HEK293 (cell line): Measurements from ENCODE around the gene DUT.
A peak's percentile ranks its signal among the peaks of the same experiment; 100 is the strongest.

ENCODE experiments used
- CTCF ChIA-PET: fragments of 350-600 bp; formaldehyde crosslinking; extraction: SDS; loops from one replicate; lab custom pipeline; 2021; ENCODE audit warnings: antibody characterized with exemption; lab: Yijun Ruan, JAX
- POLR2A ChIA-PET: fragments of 300-600 bp; formaldehyde crosslinking; extraction: SDS; loops from one replicate; lab custom pipeline; 2020; ENCODE audit warnings: antibody characterized with exemption, inconsistent platforms; lab: Yijun Ruan, JAX
- H3K27ac ChIP-seq: fragments of 200-500 bp; sonication (Bioruptor generic); 2 replicates; pipeline ENCODE4 v1.5.1; 2014; ENCODE audit warnings: low read depth, low read length, control low read depth, inconsistent platforms; ENCODE audit errors: extremely low read depth
- H3K36me3 ChIP-seq, 2 experiments: fragments of 200-500 bp in 1 of 2; sonication (Bioruptor generic) in 1 of 2; 1 replicate in 1 of 2; 2 replicates in 1 of 2; pipeline ENCODE4 v1.5.1; 2014 to 2017; ENCODE audit warnings: inconsistent platforms in 2 of 2, low read length in 2 of 2; ENCODE audit not compliant: control insufficient read depth in 2 of 2, insufficient read depth in 1 of 2
- H3K4me1 ChIP-seq: fragments of 200-500 bp; sonication (Bioruptor generic); 2 replicates; pipeline ENCODE4 v1.5.1; 2014; ENCODE audit warnings: mild to moderate bottlenecking, low read length, inconsistent platforms; ENCODE audit not compliant: control insufficient read depth, insufficient read depth
- H3K4me3 ChIP-seq: 2 replicates; pipeline ENCODE4 v1.5.1; 2011; ENCODE audit warnings: low read depth, mild to moderate bottlenecking, control low read depth, low read length, moderate library complexity
- H3K9me3 ChIP-seq: fragments of 200-500 bp; sonication (Bioruptor generic); 2 replicates; pipeline ENCODE4 v1.5.1; 2014; ENCODE audit warnings: low read depth, low read length, inconsistent platforms; ENCODE audit not compliant: control insufficient read depth, insufficient read depth
- EGR2 ChIP-seq: fragments of 450-650 bp; formaldehyde crosslinking; IDR thresholded peaks from 2 replicates; pipeline ENCODE4 v1.5.1; 2016; ENCODE audit warnings: low read depth, missing biosample characterization, missing genetic modification characterization
- GLIS2 ChIP-seq: fragments of 450-650 bp; formaldehyde crosslinking; IDR thresholded peaks from 2 replicates; pipeline ENCODE4 v1.5.1; 2016; ENCODE audit warnings: missing biosample characterization, missing genetic modification characterization
- KLF1 ChIP-seq: fragments of 450-650 bp; formaldehyde crosslinking; IDR thresholded peaks from 2 replicates; pipeline ENCODE4 v1.5.1; 2016; ENCODE audit warnings: missing biosample characterization, missing genetic modification characterization
- KLF8 ChIP-seq: fragments of 450-650 bp; formaldehyde crosslinking; IDR thresholded peaks from 2 replicates; pipeline ENCODE4 v1.5.1; 2016; ENCODE audit warnings: missing biosample characterization, missing genetic modification characterization
- OVOL3 ChIP-seq: fragments of 450-650 bp; formaldehyde crosslinking; IDR thresholded peaks from 2 replicates; pipeline ENCODE4 v1.5.1; 2016; ENCODE audit warnings: missing biosample characterization, missing genetic modification characterization
- SETDB1 ChIP-seq: IDR thresholded peaks from one replicate; pipeline ENCODE4 v1.6.1; 2017; ENCODE audit warnings: mild to moderate bottlenecking, low read length, moderate library complexity, mixed read lengths; ENCODE audit not compliant: insufficient read length
- SP2 ChIP-seq: fragments of 450-650 bp; formaldehyde crosslinking; IDR thresholded peaks from 2 replicates; pipeline ENCODE4 v1.5.1; 2016; ENCODE audit warnings: missing biosample characterization, missing genetic modification characterization
- YY1 ChIP-seq: fragments of 450-650 bp; formaldehyde crosslinking; IDR thresholded peaks from 2 replicates; pipeline ENCODE4 v1.5.1; 2018; ENCODE audit warnings: missing biosample characterization, missing genetic modification characterization
- ZBTB1 ChIP-seq: fragments of 450-650 bp; formaldehyde crosslinking; IDR thresholded peaks from 2 replicates; pipeline ENCODE4 v1.5.1; 2016; ENCODE audit warnings: missing biosample characterization, missing genetic modification characterization
- ZFP37 ChIP-seq: fragments of 450-650 bp; formaldehyde crosslinking; IDR thresholded peaks from 2 replicates; pipeline ENCODE4 v1.5.1; 2016; ENCODE audit warnings: missing biosample characterization, missing genetic modification characterization
- ZFP41 ChIP-seq: fragments of 450-650 bp; formaldehyde crosslinking; IDR thresholded peaks from 2 replicates; pipeline ENCODE4 v1.5.1; 2016; ENCODE audit warnings: missing biosample characterization, missing genetic modification characterization, borderline replicate concordance
- ZNF112 ChIP-seq: fragments of 450-650 bp; formaldehyde crosslinking; IDR thresholded peaks from 2 replicates; pipeline ENCODE4 v1.5.0; 2017; ENCODE audit warnings: missing biosample characterization, missing genetic modification characterization
- ZNF132 ChIP-seq: fragments of 450-650 bp; formaldehyde crosslinking; IDR thresholded peaks from 2 replicates; pipeline ENCODE4 v1.5.1; 2017; ENCODE audit warnings: missing biosample characterization, missing genetic modification characterization, borderline replicate concordance
- ZNF221 ChIP-seq: fragments of 450-650 bp; formaldehyde crosslinking; IDR thresholded peaks from 2 replicates; pipeline ENCODE4 v1.5.1; 2017; ENCODE audit warnings: missing biosample characterization, missing genetic modification characterization, borderline replicate concordance
- ZNF24 ChIP-seq: fragments of 450-650 bp; formaldehyde crosslinking; IDR thresholded peaks from 2 replicates; pipeline ENCODE4 v1.5.1; 2016; ENCODE audit warnings: missing biosample characterization, missing genetic modification characterization
- ZNF354C ChIP-seq: fragments of 450-650 bp; formaldehyde crosslinking; IDR thresholded peaks from 2 replicates; pipeline ENCODE4 v1.5.1; 2016; ENCODE audit warnings: missing biosample characterization, missing genetic modification characterization, low read depth, borderline replicate concordance
- ZNF37A ChIP-seq: fragments of 450-650 bp; IDR thresholded peaks from 2 replicates; pipeline ENCODE4 v1.5.1; 2018; ENCODE audit warnings: missing biosample characterization, missing genetic modification characterization
- ZNF48 ChIP-seq: fragments of 450-650 bp; formaldehyde crosslinking; IDR thresholded peaks from 2 replicates; pipeline ENCODE4 v1.5.1; 2016; ENCODE audit warnings: missing biosample characterization, missing genetic modification characterization
- ZNF561 ChIP-seq: fragments of 450-650 bp; IDR thresholded peaks from 2 replicates; pipeline ENCODE4 v1.5.1; 2018; ENCODE audit warnings: missing biosample characterization, missing genetic modification characterization, borderline replicate concordance
- ZNF571 ChIP-seq: fragments of 450-650 bp; formaldehyde crosslinking; IDR thresholded peaks from 2 replicates; pipeline ENCODE4 v1.5.0; 2017; ENCODE audit warnings: missing biosample characterization, missing genetic modification characterization
- ZNF76 ChIP-seq: fragments of 450-650 bp; formaldehyde crosslinking; IDR thresholded peaks from 2 replicates; pipeline ENCODE4; 2016; ENCODE audit warnings: low read depth, missing biosample characterization, missing genetic modification characterization, borderline replicate concordance
- ZNF785 ChIP-seq: fragments of 450-650 bp; formaldehyde crosslinking; IDR thresholded peaks from 2 replicates; pipeline ENCODE4 v1.5.1; 2016; ENCODE audit warnings: missing biosample characterization, missing genetic modification characterization
- ZNF792 ChIP-seq: fragments of 450-650 bp; formaldehyde crosslinking; IDR thresholded peaks from 2 replicates; pipeline ENCODE4 v1.5.1; 2016; ENCODE audit warnings: missing biosample characterization, missing genetic modification characterization
- ZNF830 ChIP-seq: fragments of 450-650 bp; IDR thresholded peaks from 2 replicates; pipeline ENCODE4 v1.5.0; 2018; ENCODE audit warnings: missing biosample characterization, missing genetic modification characterization, low read depth, mild to moderate bottlenecking, moderate library complexity
- ZNF837 ChIP-seq: fragments of 450-650 bp; formaldehyde crosslinking; IDR thresholded peaks from 2 replicates; pipeline ENCODE4 v1.5.1; 2016; ENCODE audit warnings: missing biosample characterization, missing genetic modification characterization
- ZSCAN30 ChIP-seq: fragments of 450-650 bp; IDR thresholded peaks from 2 replicates; pipeline ENCODE4 v1.5.1; 2018; ENCODE audit warnings: missing biosample characterization, mild to moderate bottlenecking, missing genetic modification characterization, moderate library complexity
- TF ChIP-seq, protein P1 (sequence below): fragments of 450-650 bp; formaldehyde crosslinking; IDR thresholded peaks from 2 replicates; pipeline ENCODE4 v1.5.1; 2017; ENCODE audit warnings: missing biosample characterization, missing genetic modification characterization
- TF ChIP-seq, protein P2 (sequence below): fragments of 450-650 bp; formaldehyde crosslinking; IDR thresholded peaks from 2 replicates; pipeline ENCODE4 v1.5.1; 2016; ENCODE audit warnings: missing biosample characterization, missing genetic modification characterization
- TF ChIP-seq, protein P3 (sequence below): fragments of 450-650 bp; formaldehyde crosslinking; IDR thresholded peaks from 2 replicates; pipeline ENCODE4 v1.5.1; 2016; ENCODE audit warnings: missing biosample characterization, missing genetic modification characterization

DUT gene

DNA sequence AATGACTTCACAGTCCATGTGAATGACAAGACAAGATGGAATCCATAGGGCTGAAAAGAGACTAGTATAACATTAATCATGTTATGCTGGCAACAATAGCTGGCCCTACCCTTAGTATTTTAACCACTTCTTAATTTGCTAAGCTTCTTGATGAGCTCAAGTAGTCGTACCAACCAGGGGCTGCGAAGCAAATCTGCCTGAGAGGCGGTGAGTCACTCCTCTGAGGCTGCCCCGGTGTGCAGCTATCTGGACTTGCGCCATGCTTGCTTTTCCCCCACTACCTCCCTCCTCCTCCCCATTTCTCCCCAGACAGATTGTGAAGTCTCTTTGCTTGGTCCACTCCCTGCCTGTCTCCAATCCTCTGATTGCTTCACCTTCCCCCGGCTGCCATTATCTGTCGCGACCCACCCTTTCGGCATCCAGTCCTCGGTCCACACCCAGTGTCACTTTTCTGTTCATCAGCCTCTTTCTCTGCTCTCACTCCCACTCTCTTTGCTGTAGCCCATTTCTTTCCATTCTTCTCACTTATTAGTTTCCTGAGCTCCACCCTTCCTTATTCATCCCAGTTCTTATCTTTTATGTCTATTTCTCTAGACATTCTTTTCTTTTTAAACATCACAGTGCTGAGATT, 42.7 kb downstream of the DUT start (continued):
- TF ChIP-seq, protein P1, sequence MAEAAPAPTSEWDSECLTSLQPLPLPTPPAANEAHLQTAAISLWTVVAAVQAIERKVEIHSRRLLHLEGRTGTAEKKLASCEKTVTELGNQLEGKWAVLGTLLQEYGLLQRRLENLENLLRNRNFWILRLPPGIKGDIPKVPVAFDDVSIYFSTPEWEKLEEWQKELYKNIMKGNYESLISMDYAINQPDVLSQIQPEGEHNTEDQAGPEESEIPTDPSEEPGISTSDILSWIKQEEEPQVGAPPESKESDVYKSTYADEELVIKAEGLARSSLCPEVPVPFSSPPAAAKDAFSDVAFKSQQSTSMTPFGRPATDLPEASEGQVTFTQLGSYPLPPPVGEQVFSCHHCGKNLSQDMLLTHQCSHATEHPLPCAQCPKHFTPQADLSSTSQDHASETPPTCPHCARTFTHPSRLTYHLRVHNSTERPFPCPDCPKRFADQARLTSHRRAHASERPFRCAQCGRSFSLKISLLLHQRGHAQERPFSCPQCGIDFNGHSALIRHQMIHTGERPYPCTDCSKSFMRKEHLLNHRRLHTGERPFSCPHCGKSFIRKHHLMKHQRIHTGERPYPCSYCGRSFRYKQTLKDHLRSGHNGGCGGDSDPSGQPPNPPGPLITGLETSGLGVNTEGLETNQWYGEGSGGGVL = peak; percentile 97
- TF ChIP-seq SETDB1 = no peak
- no peak for TF ChIP-seq ZNF37A (tag by site-specific recombination)
- TF ChIP-seq, protein P2, sequence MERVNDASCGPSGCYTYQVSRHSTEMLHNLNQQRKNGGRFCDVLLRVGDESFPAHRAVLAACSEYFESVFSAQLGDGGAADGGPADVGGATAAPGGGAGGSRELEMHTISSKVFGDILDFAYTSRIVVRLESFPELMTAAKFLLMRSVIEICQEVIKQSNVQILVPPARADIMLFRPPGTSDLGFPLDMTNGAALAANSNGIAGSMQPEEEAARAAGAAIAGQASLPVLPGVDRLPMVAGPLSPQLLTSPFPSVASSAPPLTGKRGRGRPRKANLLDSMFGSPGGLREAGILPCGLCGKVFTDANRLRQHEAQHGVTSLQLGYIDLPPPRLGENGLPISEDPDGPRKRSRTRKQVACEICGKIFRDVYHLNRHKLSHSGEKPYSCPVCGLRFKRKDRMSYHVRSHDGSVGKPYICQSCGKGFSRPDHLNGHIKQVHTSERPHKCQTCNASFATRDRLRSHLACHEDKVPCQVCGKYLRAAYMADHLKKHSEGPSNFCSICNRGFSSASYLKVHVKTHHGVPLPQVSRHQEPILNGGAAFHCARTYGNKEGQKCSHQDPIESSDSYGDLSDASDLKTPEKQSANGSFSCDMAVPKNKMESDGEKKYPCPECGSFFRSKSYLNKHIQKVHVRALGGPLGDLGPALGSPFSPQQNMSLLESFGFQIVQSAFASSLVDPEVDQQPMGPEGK (tag by site-specific recombination) = peak; percentile 27; the same call in 1 of the 2 replicates

GRCh38 chr15:48374472-48374871, 43.2 kb downstream of the DUT start:
- no peak for TF ChIP-seq ZNF792 (tag by site-specific recombination)
- TF ChIP-seq ZNF785 (tag by site-specific recombination) = no peak
- no peak for TF ChIP-seq EGR2 (tag by site-specific recombination)
- no peak for TF ChIP-seq ZNF37A (tag by site-specific recombination)
- no peak for TF ChIP-seq ZNF354C (tag by site-specific recombination)
- TF ChIP-seq ZNF24 (tag by site-specific recombination) = no peak
- TF ChIP-seq ZFP41 (tag by site-specific recombination) = no peak
- TF ChIP-seq ZNF837 (tag by site-specific recombination) = no peak
- TF ChIP-seq ZNF221 (tag by site-specific recombination) = no peak
- TF ChIP-seq KLF8 (tag by site-specific recombination) = no peak
- no peak for TF ChIP-seq ZNF830 (tag by site-specific recombination)
- no peak for TF ChIP-seq ZNF132 (tag by site-specific recombination)
- TF ChIP-seq ZSCAN30 (tag by site-specific recombination) = no peak
- TF ChIP-seq GLIS2 = no peak
- no peak for TF ChIP-seq ZBTB1 (tag by site-specific recombination)
- TF ChIP-seq ZNF112 (tag by site-specific recombination) = no peak
- TF ChIP-seq, all 188 proteins: peak for 0
- Histone ChIP-seq H3K27ac (no peak overlapping the region), H3K4me1 (no peaks in the 10 kb centered on the region), H3K4me3 (no peak overlapping the region), H3K36me3 (no peaks in the 10 kb centered on the region), H3K9me3 (no peaks in the 10 kb centered on the region)
- POLR2A ChIA-PET = no interaction called here
- CTCF ChIA-PET = no interaction called here

GRCh38 chr15:48375767-48376166, 44.5 kb downstream of the DUT start:
- POLR2A ChIA-PET = no interaction called here
- CTCF ChIA-PET = interaction anchor here (0.5 kb wide), 1 partner anchor 1940 kb away, joined by 3 read pairs; no protein-coding TSS in a partner anchor
- no peak overlapping the region for H3K4me3 ChIP-seq
- no peaks in the 10 kb centered on the region for H3K36me3 ChIP-seq
- H3K27ac ChIP-seq = no peak overlapping the region
- H3K9me3 ChIP-seq = no peaks in the 10 kb centered on the region
- no peaks in the 10 kb centered on the region for H3K4me1 ChIP-seq
- no peak for TF ChIP-seq ZNF76
- TF ChIP-seq, protein P3, sequence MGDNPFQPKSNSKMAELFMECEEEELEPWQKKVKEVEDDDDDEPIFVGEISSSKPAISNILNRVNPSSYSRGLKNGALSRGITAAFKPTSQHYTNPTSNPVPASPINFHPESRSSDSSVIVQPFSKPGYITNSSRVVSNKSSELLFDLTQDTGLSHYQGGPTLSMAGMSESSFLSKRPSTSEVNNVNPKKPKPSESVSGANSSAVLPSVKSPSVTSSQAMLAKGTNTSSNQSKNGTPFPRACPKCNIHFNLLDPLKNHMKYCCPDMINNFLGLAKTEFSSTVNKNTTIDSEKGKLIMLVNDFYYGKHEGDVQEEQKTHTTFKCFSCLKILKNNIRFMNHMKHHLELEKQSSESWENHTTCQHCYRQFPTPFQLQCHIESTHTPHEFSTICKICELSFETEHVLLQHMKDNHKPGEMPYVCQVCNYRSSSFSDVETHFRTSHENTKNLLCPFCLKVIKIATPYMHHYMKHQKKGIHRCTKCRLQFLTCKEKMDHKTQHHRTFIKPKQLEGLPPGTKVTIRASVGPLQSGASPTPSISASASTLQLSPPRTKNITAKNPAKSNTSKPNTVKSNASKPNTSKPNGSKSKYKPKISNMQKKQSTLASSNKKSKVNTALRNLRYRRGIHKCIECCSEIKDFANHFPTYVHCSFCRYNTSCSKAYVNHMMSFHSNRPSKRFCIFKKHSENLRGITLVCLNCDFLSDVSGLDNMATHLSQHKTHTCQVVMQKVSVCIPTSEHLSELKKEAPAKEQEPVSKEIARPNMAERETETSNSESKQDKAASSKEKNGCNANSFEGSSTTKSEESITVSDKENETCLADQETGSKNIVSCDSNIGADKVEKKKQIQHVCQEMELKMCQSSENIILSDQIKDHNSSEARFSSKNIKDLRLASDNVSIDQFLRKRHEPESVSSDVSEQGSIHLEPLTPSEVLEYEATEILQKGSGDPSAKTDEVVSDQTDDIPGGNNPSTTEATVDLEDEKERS (tag by site-specific recombination) = no peak
- TF ChIP-seq ZNF571 (tag by site-specific recombination) = no peak
- no peak for TF ChIP-seq ZFP37 (tag by site-specific recombination)
- no peak for TF ChIP-seq OVOL3
- TF ChIP-seq SP2 (tag by site-specific recombination) = no peak
- no peak for TF ChIP-seq ZNF561 (tag by site-specific recombination)
- TF ChIP-seq ZNF48 (tag by site-specific recombination) = no peak
- TF ChIP-seq KLF1 = no peak
- TF ChIP-seq YY1 (tag by site-specific recombination) = no peak
- no peak for TF ChIP-seq KLF8 (tag by site-specific recombination)
